K562 (cell line): Measurements from ENCODE around the gene SERPINA9. TPM values are rescaled to one million over a fixed set of nuclear protein-coding genes. Genes with fewer than 3 reads are reported as not detected.

Experiments used
- ATAC-seq: fragments of 200-7000 bp; cut with Tn5 transposase; 3 replicates; pipeline ENCODE4 v1.9.1; 2020; ENCODE audit warnings: moderate library complexity
- BruUV-seq: library from RNA; stranded (reverse); fragments of 400-500 nt; replicated peaks from 2 replicates; lab custom pipeline; 2021; lab: Mats Ljungman, UMichigan
- CTCF ChIA-PET: fragments of 300-600 bp; formaldehyde crosslinking; extraction: SDS; loops from one replicate; lab custom pipeline; 2021; ENCODE audit warnings: low intra/inter-chr PET ratio; lab: Yijun Ruan, JAX
- POLR2A ChIA-PET: fragments of 300-600, 350-650 bp; sonication (Branson Sonifier 250); formaldehyde crosslinking; extraction: SDS; loops from one replicate; lab custom pipeline; 2021; ENCODE audit warnings: antibody characterized with exemption, inconsistent platforms; lab: Yijun Ruan, JAX
- DNase-seq, 4 experiments: peaks; one replicate each; pipeline versions ENCODE4 v3.0.0 to v3.0.0-alpha.2; 2011 to 2018; ENCODE audit warnings: low spot score in 3 of 4, mixed read lengths in 3 of 4; ENCODE audit errors: extremely low read depth in 1 of 4
- FAIRE-seq: peaks from 2 replicates; lab custom pipeline; 2011; peaks lifted over from hg19 to GRCh38; lab: Jason Lieb, UNC
- H2AFZ ChIP-seq: 2 replicates; pipeline ENCODE4 v1.6.0; 2011; ENCODE audit warnings: low read depth, low read length, control low read depth, inconsistent platforms
- H3K27ac ChIP-seq: fragments of 200-600 bp; 3 replicates; pipeline ENCODE4 v1.8.0; 2011; ENCODE audit warnings: low read depth, mild to moderate bottlenecking, control low read depth, inconsistent platforms, low read length, moderate library complexity, mixed read lengths; ENCODE audit errors: extremely low read depth
- H3K27me3 ChIP-seq, 2 experiments: fragments of 300-600 bp in 1 of 2; 2 replicates in 1 of 2; 3 replicates in 1 of 2; pipeline versions ENCODE4 v1.6.0 to v1.8.0; 2011; ENCODE audit warnings: inconsistent platforms in 2 of 2, low read length in 2 of 2, mild to moderate bottlenecking in 1 of 2, mixed read lengths in 1 of 2, moderate library complexity in 1 of 2; ENCODE audit not compliant: control insufficient read depth in 2 of 2, insufficient read depth in 2 of 2
- H3K36me3 ChIP-seq: fragments of 300-600 bp; 3 replicates; pipeline ENCODE4 v1.8.0; 2011; ENCODE audit warnings: mild to moderate bottlenecking, low read length, inconsistent platforms; ENCODE audit not compliant: control insufficient read depth, insufficient read depth
- H3K4me1 ChIP-seq, 2 experiments: fragments of 200-600 bp in 1 of 2; replicated peaks in 1 of 2; 2 replicates in 1 of 2; 3 replicates in 1 of 2; pipeline versions ENCODE4 v1.5.1 to v1.8.0; 2011; ENCODE audit warnings: inconsistent platforms in 2 of 2, low read length in 2 of 2, mild to moderate bottlenecking in 1 of 2, mixed read lengths in 1 of 2, moderate library complexity in 1 of 2; ENCODE audit not compliant: control insufficient read depth in 2 of 2, insufficient read depth in 2 of 2
- H3K4me2 ChIP-seq: 2 replicates; pipeline ENCODE4 v1.6.1; 2011; ENCODE audit warnings: low read length, control low read depth, inconsistent platforms, mixed read lengths; ENCODE audit not compliant: insufficient read depth
- H3K4me3 ChIP-seq: fragments of 200-600 bp; sonication (generic), shearing (Covaris generic); 2 replicates; pipeline ENCODE4 v1.5.1; 2016; ENCODE audit warnings: control low read depth, inconsistent platforms
- H3K79me2 ChIP-seq: fragments of 200-600 bp; 3 replicates; pipeline ENCODE4 v1.8.0; 2011; ENCODE audit warnings: low read length, inconsistent platforms; ENCODE audit not compliant: control insufficient read depth, insufficient read depth
- H3K9ac ChIP-seq, 2 experiments: 2 replicates each; pipeline versions ENCODE4 v1.6.0 to v1.6.1; 2011; ENCODE audit warnings: low read depth in 2 of 2, low read length in 2 of 2, control low read depth in 1 of 2, inconsistent platforms in 1 of 2, mild to moderate bottlenecking in 1 of 2, mixed read lengths in 1 of 2; ENCODE audit not compliant: insufficient read depth in 1 of 2
- H3K9me1 ChIP-seq: one replicate; pipeline ENCODE4 v1.6.0; 2011; ENCODE audit warnings: inconsistent platforms, mild to moderate bottlenecking, low read length, moderate library complexity; ENCODE audit not compliant: control insufficient read depth, insufficient read depth
- H3K9me3 ChIP-seq: replicated peaks from 2 replicates; pipeline ENCODE4 v1.5.1; 2011; ENCODE audit warnings: low read depth, low read length, inconsistent platforms; ENCODE audit not compliant: control insufficient read depth, insufficient read depth
- H4K20me1 ChIP-seq: replicated peaks from 2 replicates; pipeline ENCODE4 v1.6.1; 2011; ENCODE audit warnings: low read length, inconsistent platforms, mixed read lengths; ENCODE audit not compliant: control insufficient read depth, insufficient read depth
- ELF1 ChIP-seq: fragments of 200-800 bp; sonication (Bioruptor generic); IDR thresholded peaks from 2 replicates; pipeline ENCODE4 v1.6.1; 2016; ENCODE audit warnings: missing genetic modification characterization, missing compliant biosample characterization
- PRPF4 ChIP-seq: fragments of 200-400 bp; formaldehyde crosslinking; IDR thresholded peaks from one replicate; pipeline ENCODE4 v1.6.1; 2017; ENCODE audit warnings: low read length, low read depth, mild to moderate bottlenecking; ENCODE audit not compliant: insufficient read depth, poor library complexity, severe bottlenecking
- SETDB1 ChIP-seq: IDR thresholded peaks from one replicate; pipeline ENCODE4 v1.6.1; 2012; ENCODE audit warnings: low read length, control low read depth, inconsistent platforms
- SMARCB1 ChIP-seq: IDR thresholded peaks from 2 replicates; pipeline ENCODE4 v1.6.1; 2011; ENCODE audit warnings: improper control_type of control experiment, low read depth; ENCODE audit not compliant: insufficient read length
- TAF9B ChIP-seq: fragments of 450-650 bp; IDR thresholded peaks from 2 replicates; pipeline ENCODE4 v1.6.1; 2018; ENCODE audit warnings: mild to moderate bottlenecking; ENCODE audit not compliant: partially characterized antibody
- TBL1XR1 ChIP-seq, 2 experiments: IDR thresholded peaks; 2 replicates each; pipeline ENCODE4 v1.6.1; 2012; ENCODE audit warnings: improper control_type of control experiment in 2 of 2, low read length in 2 of 2, mild to moderate bottlenecking in 1 of 2
- TRIM24 ChIP-seq, 2 experiments: fragments of 450-650 bp; IDR thresholded peaks; 2 replicates each; pipeline ENCODE4 v1.6.1; 2016
- ZFP91 ChIP-seq: sonication (generic); formaldehyde crosslinking; IDR thresholded peaks from 2 replicates; pipeline ENCODE4 v1.8.0; 2022; ENCODE audit warnings: mild to moderate bottlenecking, missing genetic modification reagents
- ZKSCAN3 ChIP-seq: fragments of 250-450 bp; sonication (Bioruptor Pico); IDR thresholded peaks from 2 replicates; pipeline ENCODE4 v1.4.0; 2020
- ZNF436 ChIP-seq: fragments of 250-450, 450-650 bp; sonication (Bioruptor Pico); formaldehyde crosslinking; IDR thresholded peaks from 2 replicates; pipeline ENCODE4 v1.7.0; 2020; ENCODE audit warnings: mild to moderate bottlenecking
- ZZZ3 ChIP-seq: fragments of 450-650 bp; IDR thresholded peaks from 2 replicates; pipeline ENCODE4 v1.6.1; 2016; ENCODE audit warnings: antibody characterized with exemption, mild to moderate bottlenecking, moderate library complexity
- WGBS: fragments of 100-300 bp; shearing (Covaris generic); methylation state at CpG from one replicate; pipeline ENCODE4 v1.1.6; 2016; ENCODE audit warnings: low coverage, mixed read lengths; ENCODE audit not compliant: insufficient coverage; ENCODE audit errors: missing lambda C conversion rate; 5-methylcytosine and 5-hydroxymethylcytosine counted together
- in situ Hi-C: fragments of 300-500 bp; cut with MboI; formaldehyde crosslinking; loops from 4 replicates; pipeline ENCODE4 v1.15.0; 2018; ENCODE audit warnings: inconsistent platforms, mixed read lengths
- intact Hi-C: fragments of 100-400 bp; cut with micrococcal nuclease; formaldehyde crosslinking; loops from 2 replicates; pipeline ENCODE4 v1.14.2; 2022
- polyA plus RNA-seq, 8 experiments: library from polyadenylated mRNA; depleted of rRNA in 4 of 8; stranded (reverse) in 5 of 8; unstranded in 3 of 8; fragments of >200 nt; fragmentation: Nextera tagmentation in 2 of 8; fragmentation: Illumina TruSeq in 1 of 8; extraction: Ambion mirVana in 2 of 8; extraction: Trizol in 1 of 8; gene quantifications; 2 replicates each; pipeline versions ENCODE4 v1.2.1 to v1.2.3, GENCODE V29; 2011 to 2014; ENCODE audit warnings: inconsistent platforms in 1 of 8, missing spikeins in 1 of 8
- total RNA-seq, 7 experiments: library from RNA; depleted of rRNA in 6 of 7; stranded (reverse); fragments of >200 nt in 6 of 7; fragmentation: Illumina TruSeq in 2 of 7; extraction: Trizol in 2 of 7; gene quantifications; 2 replicates each; pipeline versions ENCODE4 v1.2.1 to v1.2.3, GENCODE V29; 2011 to 2021; ENCODE audit warnings: low replicate concordance in 1 of 7

The SERPINA9 gene
- total and polyA plus RNA-seq, 9 of the 15 experiments (the other 6 are each of a cell fraction or from before 2014, with no cell fraction given) = not detected

- Histone ChIP-seq H3K9me1 (no peaks in the 10 kb centered on the region), H3K36me3 (no peaks in the 10 kb centered on the region), H3K79me2 (no peaks in the 10 kb centered on the region), H3K9ac (no peak overlapping the region), H3K4me2 (no peak overlapping the region), H3K4me3 (no peak overlapping the region), H3K9me3 (no peaks in the 10 kb centered on the region), H2AFZ (no peak overlapping the region), H3K27ac (no peak overlapping the region), H3K4me1 (no peaks in the 10 kb centered on the region), H4K20me1 (no peaks in the 10 kb centered on the region), H3K27me3 (no peaks in the 10 kb centered on the region)
- ChIA-PET POLR2A (no interaction called here), CTCF (no interaction called here)
- ATAC-seq = no peak
- no TSS peak for BruUV-seq
- intact Hi-C loops = no loop called here
- in situ Hi-C loops = no loop called here
- 6% methylated on average over 3 of the region's 3 CpGs for WGBS
- no peak for TF ChIP-seq ZKSCAN3 (CRISPR knock-in tag)
- TF ChIP-seq ELF1 (tag) = no peak
- no peak for TF ChIP-seq SMARCB1
- no peak for TF ChIP-seq TAF9B
- TF ChIP-seq TBL1XR1 (IDR thresholded peaks at IDR 0.05; ENCODE audit: low read length in 2 of 2) = no peak
- no peak for TF ChIP-seq ZFP91 (CRISPR knock-in tag)
- no peak for TF ChIP-seq PRPF4
- TF ChIP-seq TRIM24 (IDR thresholded peaks at IDR 0.05) = no peak
- TF ChIP-seq ZNF436 (CRISPR knock-in tag) = no peak
- no peak for TF ChIP-seq SETDB1
- TF ChIP-seq ZZZ3 = no peak
- DNase-seq = no peak
- FAIRE-seq = no peak
These were observed 9.2 kb downstream of the SERPINA9 start for GRCh38 chr14:94466706-94467370.
